Karpas-422 (cell line): Measurements from ENCODE around the gene SUGT1. TPM values are rescaled to one million over a fixed set of nuclear protein-coding genes. Genes with fewer than 3 reads are reported as not detected.
"Not testable (repeated sequence)": the region's sequence is repeated elsewhere in the genome, so short reads cannot be mapped to it uniquely, and the experiment has no call there.

Experiments used
- DNase-seq: peaks from one replicate; pipeline ENCODE4 v3.0.0-alpha.2; 2015
- H2AFZ ChIP-seq: fragments of 200-600 bp; sonication (generic); 2 replicates; pipeline ENCODE4 v1.6.1; 2014; ENCODE audit warnings: antibody characterized with exemption, low read length, mixed read lengths
- H3K27ac ChIP-seq: fragments of 200-600 bp; sonication (generic); 2 replicates; pipeline ENCODE4 v1.5.1; 2014; ENCODE audit warnings: mild to moderate bottlenecking, low read length, moderate library complexity
- H3K27me3 ChIP-seq: fragments of 200-600 bp; sonication (generic); 2 replicates; pipeline ENCODE4 v1.6.1; 2014; ENCODE audit warnings: low read length, mixed read lengths
- H3K36me3 ChIP-seq: fragments of 200-600 bp; sonication (generic); 2 replicates; pipeline ENCODE4 v1.6.1; 2014; ENCODE audit warnings: low read length, mixed read lengths; ENCODE audit not compliant: insufficient read depth
- H3K4me1 ChIP-seq: fragments of 200-600 bp; sonication (generic); 2 replicates; pipeline ENCODE4 v1.6.1; 2014; ENCODE audit warnings: mild to moderate bottlenecking, low read length, mixed read lengths
- H3K4me2 ChIP-seq: fragments of 200-600 bp; sonication (generic); 2 replicates; pipeline ENCODE4 v1.6.1; 2014; ENCODE audit warnings: low read length, low read depth, mild to moderate bottlenecking; ENCODE audit not compliant: poor library complexity, severe bottlenecking
- H3K4me3 ChIP-seq: fragments of 200-600 bp; sonication (generic); 2 replicates; pipeline ENCODE4 v1.5.1; 2014; ENCODE audit warnings: mild to moderate bottlenecking, antibody characterized with exemption, low read length, mixed read lengths
- H3K79me2 ChIP-seq: fragments of 200-600 bp; sonication (generic); 2 replicates; pipeline ENCODE4 v1.6.1; 2014; ENCODE audit warnings: mild to moderate bottlenecking, low read length, mixed read lengths
- H3K9ac ChIP-seq: fragments of 200-600 bp; sonication (generic); 2 replicates; pipeline ENCODE4 v1.6.0; 2014; ENCODE audit warnings: low read length
- H3K9me2 ChIP-seq: fragments of 200-600 bp; sonication (generic), shearing (Covaris generic); replicated peaks from 2 replicates; pipeline ENCODE4 v1.6.0; 2014; ENCODE audit warnings: mild to moderate bottlenecking, low read length, moderate library complexity; ENCODE audit not compliant: insufficient read depth
- H3K9me3 ChIP-seq: fragments of 300-700, 200-600 bp; sonication (generic); 2 replicates; pipeline ENCODE4 v1.6.1; 2014; ENCODE audit warnings: low read length, mixed read lengths
- H4K20me1 ChIP-seq: fragments of 200-600 bp; sonication (generic); 2 replicates; pipeline ENCODE4 v1.6.1; 2014; ENCODE audit warnings: mild to moderate bottlenecking, antibody characterized with exemption, low read length, low read depth; ENCODE audit not compliant: insufficient read depth
- total RNA-seq: library from RNA; depleted of rRNA; stranded (reverse); fragments of >200 nt; shearing (Covaris generic); gene quantifications from 2 replicates; pipeline ENCODE4 v1.2.3, GENCODE V29; 2014; ENCODE audit warnings: low replicate concordance

SUGT1 gene
- total RNA-seq, 1 experiment from 2014 or later: 44.0 TPM

DNA sequence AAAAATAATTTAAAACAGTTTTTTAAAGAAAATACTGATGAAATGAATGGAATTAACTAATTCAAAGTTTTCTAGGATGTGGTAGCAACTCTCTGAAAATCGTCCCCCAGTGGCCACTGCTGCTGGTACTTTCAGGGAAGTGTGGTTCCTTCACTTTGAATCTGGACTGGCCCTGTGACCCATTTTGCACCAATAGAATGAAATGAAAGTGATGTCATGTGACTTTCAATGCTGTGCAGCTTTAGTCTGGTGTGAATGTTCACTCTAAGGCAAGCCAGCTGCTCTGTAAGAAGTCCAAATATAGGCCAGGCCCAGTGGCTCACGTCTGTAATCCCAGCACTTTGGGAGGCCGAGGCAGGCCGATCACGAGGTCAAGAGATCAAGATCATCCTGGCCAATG, 36.8 kb upstream of the SUGT1 start:
- Histone ChIP-seq H3K9me2 (no peaks in the 10 kb centered on the region; the same call in 1 of the 2 replicates), H3K27me3 (no peaks in the 10 kb centered on the region), H3K79me2 (peaks cover 30% of the 10 kb centered on the region), H2AFZ (0 out of 2 replicates have a peak overlapping the region, but pooled peaks have one; percentile 36), H3K27ac (no peak overlapping the region), H3K36me3 (no peaks in the 10 kb centered on the region), H3K4me3 (no peak overlapping the region), H3K9ac (no peak overlapping the region), H3K4me2 (no peak overlapping the region), H3K9me3 (no peaks in the 10 kb centered on the region), H4K20me1 (no peaks in the 10 kb centered on the region), H3K4me1 (peaks cover 16% of the 10 kb centered on the region)
- peak; percentile 65 for DNase-seq

DNA sequence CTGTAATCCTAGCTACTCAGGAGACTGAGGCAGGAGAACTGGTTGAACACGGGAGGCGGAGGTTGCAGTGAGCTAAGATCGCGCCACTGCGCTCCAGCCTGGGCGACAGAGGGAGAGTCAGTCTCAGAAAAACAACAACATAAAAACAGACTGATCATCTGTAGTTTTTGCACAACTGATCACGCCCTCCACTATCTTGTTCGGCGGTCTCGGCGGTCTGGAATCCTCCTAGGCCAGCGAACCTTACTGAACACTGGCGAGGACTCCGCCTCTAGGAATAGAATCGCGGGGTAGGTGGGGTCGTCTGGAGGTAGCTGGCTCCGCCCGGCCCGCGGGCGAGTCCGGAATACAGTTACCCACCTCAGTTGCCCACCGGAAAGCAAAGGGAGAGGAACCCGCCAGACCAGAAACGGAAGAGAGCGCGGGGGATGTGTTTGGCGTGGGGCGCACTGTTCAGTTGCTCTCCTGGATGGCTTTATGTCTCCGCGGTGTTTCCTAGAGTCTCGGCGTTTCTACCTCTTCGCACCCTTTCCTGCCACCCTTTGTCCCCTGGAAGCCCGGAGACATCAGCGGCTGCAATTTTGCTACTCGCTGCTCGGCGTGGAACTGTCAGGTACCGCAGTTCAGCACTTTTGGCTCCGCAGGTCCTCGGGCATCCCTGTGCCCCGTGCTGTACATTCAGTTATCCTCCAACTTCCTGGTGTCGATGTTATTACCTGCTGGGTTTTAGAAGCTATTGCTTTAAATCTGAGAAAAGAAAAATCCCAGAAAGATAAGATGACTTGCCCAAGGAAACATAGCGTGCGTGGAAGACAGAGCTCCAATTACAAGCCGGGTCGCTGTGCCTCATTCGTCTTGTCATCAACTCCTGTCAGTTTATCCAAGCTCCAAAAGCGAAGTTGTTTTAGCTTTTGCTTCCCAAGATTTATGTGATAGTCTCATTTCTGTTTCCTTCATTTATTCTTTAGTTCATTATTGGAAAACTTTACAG, 35.3 kb upstream of the SUGT1 start:
- Histone ChIP-seq H3K9me3 (no peaks in the 10 kb centered on the region), H2AFZ (peak overlapping the region; percentile 79; the same call in 1 of the 2 replicates), H3K4me2 (peak overlapping the region; percentile 75), H3K4me3 (peak overlapping the region; percentile 92), H3K9ac (peak overlapping the region; percentile 86), H3K27me3 (no peaks in the 10 kb centered on the region), H4K20me1 (no peaks in the 10 kb centered on the region), H3K79me2 (peaks cover 44% of the 10 kb centered on the region), H3K36me3 (peaks cover 3% of the 10 kb centered on the region; the same call in 1 of the 2 replicates), H3K9me2 (no peaks in the 10 kb centered on the region; the same call in 1 of the 2 replicates), H3K27ac (peak overlapping the region; percentile 43; the same call in 1 of the 2 replicates), H3K4me1 (peaks cover 16% of the 10 kb centered on the region)
- DNase-seq: peak; percentile 96

DNA sequence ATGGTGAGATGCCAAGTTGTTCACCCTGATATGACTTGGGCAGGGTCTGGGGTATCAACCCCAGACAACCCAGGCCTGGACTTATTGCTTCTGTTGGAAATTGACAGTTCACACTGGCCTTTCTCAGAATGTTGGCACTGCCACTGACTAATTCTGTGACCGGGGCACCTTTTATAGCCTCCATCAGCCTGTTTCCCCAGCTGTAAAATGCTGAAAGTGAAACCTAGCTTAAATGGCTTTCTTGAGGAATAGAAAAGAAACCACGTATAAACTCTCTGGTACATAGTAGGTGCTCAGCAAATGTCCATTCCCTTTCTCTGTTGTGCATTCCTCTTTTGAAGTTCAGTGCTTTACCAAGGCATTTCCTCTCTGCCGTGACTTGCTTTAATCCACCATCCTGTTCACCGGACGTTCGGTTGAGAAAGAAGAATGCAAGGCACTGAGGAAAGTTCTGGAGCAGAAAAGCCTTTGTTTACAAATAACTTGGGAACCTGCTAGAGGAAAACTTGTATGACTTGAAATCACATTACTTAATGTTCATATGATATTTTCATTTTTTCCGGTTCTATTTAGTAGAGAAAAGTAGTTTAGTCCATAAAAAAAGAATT, 21.4 kb upstream of the SUGT1 start:
- H3K4me1 ChIP-seq, H4K20me1 ChIP-seq, H3K27ac ChIP-seq, H2AFZ ChIP-seq, H3K9me3 ChIP-seq, DNase-seq, H3K4me3 ChIP-seq, H3K4me2 ChIP-seq, H3K9me2 ChIP-seq, H3K9ac ChIP-seq, H3K27me3 ChIP-seq: not testable (repeated sequence)
- peaks cover 10% of the 10 kb centered on the region; the same call in 1 of the 2 replicates for H3K79me2 ChIP-seq
- H3K36me3 ChIP-seq: peaks cover 21% of the 10 kb centered on the region; the same call in 1 of the 2 replicates

DNA sequence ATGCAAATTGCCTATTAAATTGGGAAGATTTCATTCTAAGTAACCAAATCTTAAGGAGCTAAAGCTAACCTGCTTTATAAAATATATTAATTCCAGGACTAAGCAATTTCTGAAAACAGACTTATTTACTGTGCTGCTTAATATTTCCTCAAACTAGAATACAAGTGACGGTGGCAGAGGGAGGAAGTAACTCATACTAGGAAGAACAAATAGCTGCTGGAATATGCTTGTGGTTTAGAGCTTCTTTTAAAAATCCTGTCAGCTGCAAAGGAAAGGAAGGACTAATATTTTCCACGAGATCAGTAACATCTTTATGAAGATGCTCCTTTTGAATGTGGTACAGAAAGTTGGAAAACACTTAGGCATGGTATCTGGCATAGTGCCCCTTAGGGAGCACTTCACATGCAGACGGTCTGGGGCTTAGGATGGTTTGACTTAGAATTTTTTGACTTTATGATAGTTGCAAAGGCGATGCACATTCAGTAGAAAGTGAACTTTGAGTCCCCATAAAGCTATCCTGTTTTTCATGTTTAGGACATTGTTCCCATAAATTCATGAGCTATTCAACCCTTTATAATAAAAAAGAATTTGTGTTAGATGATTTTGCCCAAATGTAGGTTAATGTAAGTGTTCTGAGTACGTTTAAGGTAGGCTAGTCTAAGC, 13.8 kb upstream of the SUGT1 start:
- H3K36me3 ChIP-seq: peaks cover 28% of the 10 kb centered on the region
- H3K4me1 ChIP-seq: peaks cover 7% of the 10 kb centered on the region
- H2AFZ ChIP-seq: no peak overlapping the region
- H3K9ac ChIP-seq: no peak overlapping the region
- no peaks in the 10 kb centered on the region for H3K79me2 ChIP-seq
- no peak overlapping the region for H3K4me3 ChIP-seq
- H4K20me1 ChIP-seq: no peaks in the 10 kb centered on the region
- H3K9me2 ChIP-seq: no peaks in the 10 kb centered on the region
- no peak overlapping the region for H3K4me2 ChIP-seq
- no peak for DNase-seq
- H3K27me3 ChIP-seq: no peaks in the 10 kb centered on the region
- no peak overlapping the region for H3K27ac ChIP-seq
- no peaks in the 10 kb centered on the region for H3K9me3 ChIP-seq

DNA sequence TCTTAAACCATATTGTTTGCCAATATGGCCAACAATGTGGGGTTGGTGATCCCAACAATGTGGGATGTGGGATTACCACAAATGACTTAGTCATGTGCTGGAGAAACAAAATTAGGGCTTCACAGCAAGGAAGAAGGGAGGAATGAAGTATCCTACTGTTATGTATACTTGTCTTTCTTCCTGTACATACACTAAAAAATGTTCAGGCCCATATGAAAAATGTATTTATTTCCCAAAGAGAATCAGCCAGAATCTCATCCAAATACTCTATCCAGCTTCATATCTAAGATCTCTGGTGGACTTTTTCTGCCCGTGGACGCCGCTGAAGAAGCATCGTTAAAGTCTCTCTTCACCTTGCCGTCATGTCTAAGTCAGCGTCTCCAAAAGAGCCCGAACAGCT, 10.5 kb upstream of the SUGT1 start, which contains the start of gene HNRNPA1L2:
Gene HNRNPA1L2, plus strand, starts transcription at position 301 of the 400 bp plus-strand sequence. Its CDS starts 62 bp downstream, at position 363.
- Histone ChIP-seq H3K4me3 (no peak within 1 kb of the TSS), H3K27me3 (no peaks in the 10 kb centered on the region), H2AFZ (no peak within 1 kb of the TSS), H3K4me1 (peaks cover 7% of the 10 kb centered on the region), H4K20me1 (no peaks in the 10 kb centered on the region), H3K36me3 (peaks cover 27% of the 10 kb centered on the region), H3K9ac (no peak within 1 kb of the TSS), H3K9me3 (no peaks in the 10 kb centered on the region), H3K79me2 (no peaks in the 10 kb centered on the region), H3K27ac (no peak within 1 kb of the TSS), H3K4me2 (no peak within 1 kb of the TSS), H3K9me2 (no peaks in the 10 kb centered on the region)
- no peak for DNase-seq

DNA sequence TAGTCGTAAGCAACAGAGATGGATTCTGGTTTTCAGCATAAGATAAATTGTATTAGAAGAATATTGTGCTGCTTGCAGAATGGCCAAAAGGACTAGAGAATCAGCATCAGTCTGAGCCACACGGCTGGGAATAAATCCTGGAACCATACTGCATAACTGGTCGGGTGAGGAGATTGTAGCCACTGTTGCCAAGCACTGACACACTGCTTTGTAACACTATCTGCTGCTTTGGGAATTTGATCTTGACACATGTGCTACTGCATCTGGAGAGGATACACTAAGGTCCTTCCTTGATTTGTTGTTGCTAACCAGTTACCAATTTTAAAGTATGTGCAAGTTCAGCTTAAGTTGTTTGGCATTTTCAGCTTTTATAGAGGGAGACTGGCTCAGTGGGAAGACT, 8.5 kb upstream of the SUGT1 start:
- H3K4me2 ChIP-seq: no peak overlapping the region
- peaks cover 17% of the 10 kb centered on the region for H3K36me3 ChIP-seq
- H3K4me1 ChIP-seq: no peaks in the 10 kb centered on the region
- H3K27ac ChIP-seq: no peak overlapping the region
- H3K4me3 ChIP-seq: no peak overlapping the region
- H2AFZ ChIP-seq: no peak overlapping the region
- H3K9me2 ChIP-seq: no peaks in the 10 kb centered on the region
- no peaks in the 10 kb centered on the region for H3K9me3 ChIP-seq
- H3K9ac ChIP-seq: no peak overlapping the region
- no peaks in the 10 kb centered on the region for H3K27me3 ChIP-seq
- no peaks in the 10 kb centered on the region for H4K20me1 ChIP-seq
- no peaks in the 10 kb centered on the region for H3K79me2 ChIP-seq
- no peak for DNase-seq

DNA sequence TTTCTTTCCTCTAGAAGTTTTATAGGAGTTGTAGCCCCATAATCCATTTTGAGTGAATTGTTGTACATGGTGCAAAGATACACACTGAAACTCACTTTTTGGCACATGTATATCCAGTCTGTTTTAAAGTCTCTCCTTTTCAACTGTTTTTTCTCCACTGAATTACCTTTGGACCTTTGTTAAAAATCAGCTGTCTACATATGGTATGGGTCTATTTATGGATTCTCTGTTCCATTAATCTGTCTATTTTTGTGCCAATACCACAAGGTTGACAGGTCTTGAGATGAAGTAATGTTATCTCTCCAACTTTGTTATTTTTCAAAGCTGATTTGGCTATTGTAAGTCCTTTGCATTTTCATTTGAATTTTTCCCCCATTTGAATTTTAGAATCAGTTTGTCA, 5.7 kb upstream of the SUGT1 start:
- H2AFZ ChIP-seq: no peak overlapping the region
- H3K36me3 ChIP-seq: peaks cover 14% of the 10 kb centered on the region
- H3K9ac ChIP-seq: no peak overlapping the region
- H3K9me3 ChIP-seq: no peaks in the 10 kb centered on the region
- H4K20me1 ChIP-seq: no peaks in the 10 kb centered on the region
- peaks cover 11% of the 10 kb centered on the region for H3K4me1 ChIP-seq
- H3K27ac ChIP-seq: no peak overlapping the region
- H3K4me3 ChIP-seq: no peak overlapping the region
- no peak overlapping the region for H3K4me2 ChIP-seq
- H3K79me2 ChIP-seq: peaks cover 25% of the 10 kb centered on the region
- no peaks in the 10 kb centered on the region for H3K27me3 ChIP-seq
- H3K9me2 ChIP-seq: no peaks in the 10 kb centered on the region
- DNase-seq: no peak
